ENCODE data around the gene AARS1. TPM values are rescaled to one million over a fixed set of nuclear protein-coding genes. Genes with fewer than 3 reads are reported as not detected.

The AARS1 gene
- total RNA-seq: 75.0 and 83.7 TPM in 2 replicates

DNA sequence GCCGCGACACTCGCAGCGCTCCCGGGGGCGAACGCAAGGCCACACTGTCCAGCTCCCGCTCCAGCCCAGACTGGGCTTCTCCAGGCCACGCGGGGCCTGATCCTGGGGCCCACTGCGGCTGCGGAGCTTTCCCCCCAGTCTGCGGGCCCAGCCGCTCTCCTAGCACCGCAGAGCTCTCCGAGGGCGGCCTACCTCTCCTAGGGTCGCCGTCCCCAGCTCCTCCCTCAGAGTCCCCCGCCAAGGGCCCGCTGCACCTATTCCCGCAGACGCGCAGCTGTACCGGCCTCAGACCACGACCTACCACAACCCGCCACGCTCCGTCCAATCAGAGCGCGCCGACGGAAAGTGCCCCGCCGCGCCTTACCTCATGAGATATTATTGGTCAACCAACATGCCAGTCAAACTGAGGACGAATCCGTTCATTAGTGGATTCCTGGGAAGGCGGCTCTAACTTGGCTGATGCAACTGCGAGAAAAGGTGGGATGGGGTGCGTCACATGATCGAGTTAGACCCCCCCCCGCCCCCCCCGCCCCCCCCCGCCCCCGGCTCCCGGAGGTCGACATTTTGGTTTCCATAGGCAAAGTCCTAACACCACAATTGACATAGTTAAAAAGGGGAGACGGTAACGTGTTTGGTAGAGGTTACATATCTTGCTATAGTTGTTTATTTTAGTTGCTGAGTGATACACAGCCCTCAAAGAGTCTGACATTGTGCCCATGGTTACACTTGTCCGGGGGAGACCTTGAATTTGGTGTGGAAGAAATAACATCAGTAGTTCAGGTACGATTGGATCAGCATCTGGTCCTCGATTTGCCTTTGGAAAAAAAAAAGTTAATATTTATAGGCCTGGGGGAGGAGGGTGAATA is at the start of gene AARS1:
Gene AARS1, minus strand, starts transcription at position 278 of the 866 bp plus-strand sequence. CDS start 6,743 bp downstream, outside the sequence.

DNA sequence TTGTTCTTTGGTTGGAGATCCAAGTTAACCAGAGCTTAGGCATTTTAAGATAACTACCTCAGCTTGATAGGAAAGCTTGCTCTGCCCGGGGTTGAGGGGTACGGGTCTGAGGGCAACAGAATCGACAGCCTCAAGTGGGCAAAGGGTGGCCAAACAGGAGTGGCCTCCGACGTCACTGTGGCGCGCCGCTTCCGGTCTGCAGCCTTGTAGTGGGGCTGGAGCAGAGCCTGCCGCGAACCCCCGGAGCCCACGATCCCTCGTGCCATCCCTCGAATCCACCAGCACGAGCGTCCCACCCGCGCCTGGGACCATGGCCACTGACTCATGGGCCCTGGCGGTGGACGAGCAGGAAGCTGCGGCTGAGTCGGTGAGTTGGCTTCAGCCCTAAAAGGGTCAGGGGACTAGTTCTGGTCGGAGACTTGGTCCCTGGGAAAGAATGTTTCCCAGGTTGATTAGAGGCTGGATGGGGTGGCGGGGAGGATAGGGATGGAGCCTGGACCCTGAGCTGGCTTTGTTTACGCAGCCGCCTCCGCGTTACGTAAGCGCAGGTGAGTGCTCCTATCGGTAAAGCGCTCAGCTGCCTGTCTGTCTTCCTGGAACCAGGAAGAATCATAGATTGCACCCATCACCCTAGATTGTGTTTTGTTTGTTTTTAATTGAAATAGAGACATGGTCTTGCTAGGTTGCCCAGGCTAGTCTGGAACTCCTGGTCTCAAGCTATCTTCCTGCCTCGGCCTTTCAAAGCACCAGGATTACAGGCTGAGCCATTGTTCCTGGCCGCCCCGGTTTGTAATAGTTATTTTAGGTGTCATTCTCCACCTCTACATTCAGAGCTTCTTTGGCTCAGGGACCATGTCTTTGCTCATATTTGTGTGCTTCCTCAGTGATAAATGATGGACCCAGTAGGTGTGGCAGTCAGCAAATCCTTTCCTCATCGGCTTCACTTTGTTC is 10.0 kb upstream of the AARS1 start, which contains the start of gene DDX19B:
Gene DDX19B, plus strand, starts transcription at position 199 of the 951 bp plus-strand sequence. Its CDS starts 112 bp downstream, at position 311.

DNA sequence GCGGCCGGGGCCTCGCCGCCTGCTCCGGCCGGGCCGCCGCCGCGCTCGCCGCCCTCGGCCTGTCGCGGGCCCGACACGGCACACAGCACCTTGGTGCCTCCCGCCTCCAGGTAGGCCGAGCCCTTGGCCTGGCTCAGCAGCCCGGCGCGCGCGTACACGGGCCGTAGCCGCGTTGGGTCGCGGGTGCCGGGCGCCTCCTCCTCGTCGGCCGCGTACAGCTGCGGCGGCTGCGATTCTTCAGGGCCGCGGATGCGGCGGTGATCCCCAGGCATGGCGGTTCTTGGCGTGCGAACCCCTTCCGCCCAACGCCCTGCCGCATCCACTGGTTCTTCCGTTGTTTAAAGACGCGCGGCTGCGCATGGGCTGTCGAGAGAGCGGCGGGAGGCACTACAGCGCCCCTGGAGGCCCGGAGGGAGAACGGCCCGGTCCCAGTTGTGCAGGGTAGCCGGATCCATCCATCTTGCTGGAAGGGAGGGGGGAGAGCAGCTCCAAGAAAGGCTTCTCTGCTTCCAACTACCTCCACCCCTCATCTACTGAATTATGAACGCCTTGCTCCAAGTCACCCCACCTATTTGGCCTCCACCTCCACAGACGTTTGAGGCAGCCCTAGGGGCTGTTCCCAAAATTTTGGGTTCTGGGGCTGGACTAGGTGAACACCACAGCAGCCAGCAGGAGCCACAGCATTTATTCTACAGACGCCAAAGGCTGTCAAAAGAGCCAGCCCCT is 37.5 kb downstream of the AARS1 start, which contains the start of gene EXOSC6:
Gene EXOSC6, minus strand, starts transcription at position 312 of the 726 bp plus-strand sequence. Its CDS starts 40 bp downstream, at position 272.

Small RNA genes within 50 kb of the gene (small RNA-seq; reads per million reads assigned to genes)
- gene AC009060.2: not detected
- gene RN7SL279P: not detected

Other genes starting within 250 kb of the AARS1 start
- gene PDPR, start 175.2 kb downstream of the AARS1 start, total RNA-seq: 24.9 and 26.5 TPM in 2 replicates
- not detected in 2 replicates for gene CLEC18C, start 115.7 kb downstream of the AARS1 start, total RNA-seq
- gene EXOSC6, start 37.6 kb downstream of the AARS1 start, total RNA-seq: 34.4 and 36.3 TPM in 2 replicates
- gene DDX19B, start 9.7 kb upstream of the AARS1 start, total RNA-seq: 35.1 and 36.8 TPM in 2 replicates
- 43.0 and 43.4 TPM in 2 replicates for gene DDX19A, start 57.4 kb upstream of the AARS1 start, total RNA-seq
- 34.7 and 41.5 TPM in 2 replicates for gene ST3GAL2, start 149.6 kb upstream of the AARS1 start, total RNA-seq
- 7.6 and 9.0 TPM in 2 replicates for gene FCSK, start 165.1 kb upstream of the AARS1 start, total RNA-seq
- 55.5 and 56.8 TPM in 2 replicates for gene COG4, start 234.0 kb upstream of the AARS1 start, total RNA-seq
- gene SF3B3, start 234.3 kb upstream of the AARS1 start, total RNA-seq: 190 and 239 TPM in 2 replicates